HCT116 (cell line): ENCODE measurements around the gene TEX2. TPM values are rescaled to one million over a fixed set of nuclear protein-coding genes. Genes with fewer than 3 reads are reported as not detected.

ENCODE experiments used
- ATAC-seq: fragments of 200-7000 bp; cut with Tn5 transposase; 2 replicates; pipeline ENCODE4 v1.9.1; 2020; ENCODE audit warnings: mild to moderate bottlenecking, moderate library complexity
- BruUV-seq: library from RNA; stranded (reverse); fragments of 400-500 nt; replicated peaks from 2 replicates; lab custom pipeline; 2021; lab: Mats Ljungman, UMichigan
- CTCF ChIA-PET: fragments of 300-600 bp; sonication (Branson Sonifier 250); formaldehyde crosslinking; loops from one replicate; lab custom pipeline; 2021; ENCODE audit warnings: antibody characterized with exemption; lab: Charles Lee
- POLR2A ChIA-PET: fragments of 300-600, 350-600 bp; sonication (Branson Sonifier 250); formaldehyde crosslinking; loops from one replicate; lab custom pipeline; 2021; ENCODE audit warnings: antibody characterized with exemption; lab: Charles Lee
- RAD21 ChIA-PET, 2 experiments: fragments of 300-600 bp; sonication (Branson Sonifier 250); formaldehyde crosslinking; loops; one replicate each; lab custom pipeline; 2023; ENCODE audit warnings: low total read pairs in 2 of 2; ENCODE audit not compliant: uncharacterized antibody in 2 of 2, unreplicated experiment in 2 of 2, low non-redundant PET in 1 of 2; lab: Charles Lee
- DNase-seq: peaks from one replicate; pipeline ENCODE4 v3.0.0-alpha.2; 2010; ENCODE audit warnings: low read depth, low spot score
- H2AFZ ChIP-seq: fragments of 200-600 bp; shearing (Covaris generic), sonication (generic); 2 replicates; pipeline ENCODE4 v1.6.1; 2017; ENCODE audit warnings: low read depth, mixed run types, mixed read lengths, antibody characterized with exemption, low read length; ENCODE audit not compliant: poor library complexity, severe bottlenecking
- H3K27ac ChIP-seq: 2 replicates; pipeline ENCODE4 v1.5.1; 2012; ENCODE audit warnings: low read depth, low read length
- H3K27me3 ChIP-seq: fragments of 200-600 bp; sonication (generic); 2 replicates; pipeline ENCODE4 v1.6.1; 2016; ENCODE audit warnings: mixed run types, low read length, mixed read lengths; ENCODE audit not compliant: insufficient read depth
- H3K36me3 ChIP-seq, 2 experiments: fragments of 200-500 bp in 1 of 2; fragments of 200-600 bp in 1 of 2; sonication (Bioruptor generic) in 1 of 2; sonication (generic) in 1 of 2; 2 replicates each; pipeline versions ENCODE4 v1.5.1 to v1.6.1; 2014 to 2016; ENCODE audit warnings: low read length in 2 of 2, inconsistent platforms in 1 of 2, mixed read lengths in 1 of 2, mixed run types in 1 of 2; ENCODE audit not compliant: insufficient read depth in 2 of 2, control insufficient read depth in 1 of 2
- H3K4me1 ChIP-seq, 2 experiments: fragments of 200-600 bp in 1 of 2; sonication (generic) in 1 of 2; 2 replicates each; pipeline versions ENCODE4 v1.5.1 to v1.6.1; 2012 to 2017; ENCODE audit warnings: low read length in 2 of 2, inconsistent platforms in 1 of 2, mild to moderate bottlenecking in 1 of 2, mixed read lengths in 1 of 2, mixed run types in 1 of 2, moderate library complexity in 1 of 2; ENCODE audit not compliant: insufficient read depth in 2 of 2, control insufficient read depth in 1 of 2
- H3K4me2 ChIP-seq: fragments of 200-600 bp; sonication (generic); 2 replicates; pipeline ENCODE4 v1.6.1; 2017; ENCODE audit warnings: mixed run types, low read length, mixed read lengths
- H3K4me3 ChIP-seq, 2 experiments: fragments of 200-600 bp in 1 of 2; sonication (generic) in 1 of 2; replicated peaks in 1 of 2; 2 replicates each; pipeline ENCODE4 v1.5.1; 2011 to 2016; ENCODE audit warnings: low read length in 2 of 2, control low read depth in 1 of 2, low read depth in 1 of 2, mild to moderate bottlenecking in 1 of 2, mixed read lengths in 1 of 2, mixed run types in 1 of 2
- H3K79me2 ChIP-seq: fragments of 200-600 bp; sonication (generic); 2 replicates; pipeline ENCODE4 v1.6.1; 2017; ENCODE audit warnings: mild to moderate bottlenecking, mixed run types, low read length, moderate library complexity, mixed read lengths; ENCODE audit not compliant: insufficient read depth
- H3K9ac ChIP-seq: fragments of 200-600 bp; sonication (generic); 2 replicates; pipeline ENCODE4 v1.6.1; 2016; ENCODE audit warnings: low read length, mixed read lengths
- H3K9me2 ChIP-seq: fragments of 200-600 bp; sonication (generic), shearing (Covaris generic); 2 replicates; pipeline ENCODE4 v1.6.1; 2017; ENCODE audit warnings: mixed run types, mild to moderate bottlenecking, moderate library complexity; ENCODE audit not compliant: insufficient read depth
- H3K9me3 ChIP-seq, 2 experiments: fragments of 200-500 bp in 1 of 2; fragments of 200-600 bp in 1 of 2; sonication (Bioruptor generic) in 1 of 2; sonication (generic) in 1 of 2; 2 replicates each; pipeline ENCODE4 v1.6.1; 2014 to 2017; ENCODE audit warnings: low read length in 2 of 2, mixed read lengths in 2 of 2, inconsistent platforms in 1 of 2, low read depth in 1 of 2, mild to moderate bottlenecking in 1 of 2, mixed run types in 1 of 2, moderate library complexity in 1 of 2; ENCODE audit not compliant: control insufficient read depth in 1 of 2, insufficient read depth in 1 of 2
- H4K20me1 ChIP-seq: fragments of 200-600 bp; sonication (generic), shearing (Covaris generic); 2 replicates; pipeline ENCODE4 v1.6.1; 2017; ENCODE audit warnings: mixed run types, mild to moderate bottlenecking, moderate library complexity; ENCODE audit not compliant: insufficient read depth
- CBX3 ChIP-seq: IDR thresholded peaks from 2 replicates; pipeline ENCODE4 v1.6.1; 2012; ENCODE audit warnings: low read depth
- FOSL1 ChIP-seq: IDR thresholded peaks from 2 replicates; pipeline ENCODE4 v1.6.1; 2012; ENCODE audit warnings: low read depth
- MAX ChIP-seq: IDR thresholded peaks from 2 replicates; pipeline ENCODE4 v1.6.1; 2012
- SIN3A ChIP-seq: IDR thresholded peaks from 2 replicates; pipeline ENCODE4 v1.6.1; 2012; ENCODE audit warnings: low read depth
- ZFX ChIP-seq: fragments of 450-650 bp; IDR thresholded peaks from 2 replicates; pipeline ENCODE4 v1.6.1; 2017
- ZNF274 ChIP-seq: fragments of 200-500 bp; sonication (Bioruptor generic); IDR thresholded peaks from 2 replicates; pipeline ENCODE4 v1.6.1; 2014; ENCODE audit warnings: mild to moderate bottlenecking, low read depth, low read length, inconsistent platforms
- intact Hi-C: fragments of 100-400 bp; cut with micrococcal nuclease; formaldehyde crosslinking; loops from 2 replicates; pipeline ENCODE4 v1.10.0; 2022
- total RNA-seq: library from RNA; stranded (reverse); gene quantifications from one replicate; pipeline ENCODE4 v1.2.1, GENCODE V29; 2021; ENCODE audit not compliant: unreplicated experiment
- TF ChIP-seq, protein P1 (sequence below): IDR thresholded peaks from 2 replicates; pipeline ENCODE4 v1.6.1; 2012; ENCODE audit warnings: low read depth

Gene TEX2
- total RNA-seq, 1 experiment from 2014 or later = 24.6 TPM

GRCh38 chr17:64262198-64262999, 661 bp downstream of the TEX2 start:
- peak overlapping the region; percentile 44 for H3K27ac ChIP-seq
- intact Hi-C loops = loop anchor here (5.0 kb wide), 1 partner anchor 115 kb away; no protein-coding TSS in a partner anchor

More at GRCh38 chr17:64262198-64262999, 661 bp downstream of the TEX2 start:
- H2AFZ ChIP-seq = peak overlapping the region; percentile 42
- no peaks in the 10 kb centered on the region for H3K36me3 ChIP-seq
- no peaks in the 10 kb centered on the region for H3K9me3 ChIP-seq
- H3K9ac ChIP-seq = peak overlapping the region; percentile 79
- no peaks in the 10 kb centered on the region for H3K9me2 ChIP-seq
- TF ChIP-seq ZFX (peak; percentile 66), SIN3A (peak; percentile 55; the same call in 1 of the 2 replicates), CBX3 (no peak), ZNF274 (no peak), FOSL1 (no peak), MAX (peak; percentile 68; the same call in 1 of the 2 replicates)
- TF ChIP-seq, protein P1, sequence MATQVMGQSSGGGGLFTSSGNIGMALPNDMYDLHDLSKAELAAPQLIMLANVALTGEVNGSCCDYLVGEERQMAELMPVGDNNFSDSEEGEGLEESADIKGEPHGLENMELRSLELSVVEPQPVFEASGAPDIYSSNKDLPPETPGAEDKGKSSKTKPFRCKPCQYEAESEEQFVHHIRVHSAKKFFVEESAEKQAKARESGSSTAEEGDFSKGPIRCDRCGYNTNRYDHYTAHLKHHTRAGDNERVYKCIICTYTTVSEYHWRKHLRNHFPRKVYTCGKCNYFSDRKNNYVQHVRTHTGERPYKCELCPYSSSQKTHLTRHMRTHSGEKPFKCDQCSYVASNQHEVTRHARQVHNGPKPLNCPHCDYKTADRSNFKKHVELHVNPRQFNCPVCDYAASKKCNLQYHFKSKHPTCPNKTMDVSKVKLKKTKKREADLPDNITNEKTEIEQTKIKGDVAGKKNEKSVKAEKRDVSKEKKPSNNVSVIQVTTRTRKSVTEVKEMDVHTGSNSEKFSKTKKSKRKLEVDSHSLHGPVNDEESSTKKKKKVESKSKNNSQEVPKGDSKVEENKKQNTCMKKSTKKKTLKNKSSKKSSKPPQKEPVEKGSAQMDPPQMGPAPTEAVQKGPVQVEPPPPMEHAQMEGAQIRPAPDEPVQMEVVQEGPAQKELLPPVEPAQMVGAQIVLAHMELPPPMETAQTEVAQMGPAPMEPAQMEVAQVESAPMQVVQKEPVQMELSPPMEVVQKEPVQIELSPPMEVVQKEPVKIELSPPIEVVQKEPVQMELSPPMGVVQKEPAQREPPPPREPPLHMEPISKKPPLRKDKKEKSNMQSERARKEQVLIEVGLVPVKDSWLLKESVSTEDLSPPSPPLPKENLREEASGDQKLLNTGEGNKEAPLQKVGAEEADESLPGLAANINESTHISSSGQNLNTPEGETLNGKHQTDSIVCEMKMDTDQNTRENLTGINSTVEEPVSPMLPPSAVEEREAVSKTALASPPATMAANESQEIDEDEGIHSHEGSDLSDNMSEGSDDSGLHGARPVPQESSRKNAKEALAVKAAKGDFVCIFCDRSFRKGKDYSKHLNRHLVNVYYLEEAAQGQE = no peak
- no peaks in the 10 kb centered on the region for H4K20me1 ChIP-seq
- ChIA-PET POLR2A (interaction anchor here (1.3 to 2.0 kb wide), 2 partner anchors 112 to 117 kb away, joined by 3 to 12 read pairs; no protein-coding TSS in a partner anchor), CTCF (no interaction called here), RAD21 (interaction anchor here in 1 of 2 experiments (0.5 kb wide), 1 partner anchor 33 kb away, joined by 4 read pairs; no protein-coding TSS in a partner anchor)
- H3K79me2 ChIP-seq = peaks cover 49% of the 10 kb centered on the region
- H3K27me3 ChIP-seq = 0 out of 2 replicates have a peak, but pooled peaks cover 3% of the 10 kb centered on the region
- no TSS peak for BruUV-seq
- H3K4me3 ChIP-seq = peak overlapping the region; percentile 78 to 93
- ATAC-seq = peak; percentile 51
- DNase-seq = no peak
- H3K4me1 ChIP-seq = peaks cover 9 to 27% of the 10 kb centered on the region in 2 experiments
- H3K4me2 ChIP-seq = peak overlapping the region; percentile 94
